HEK293 (cell line): ENCODE measurements around the gene FAM124A.

Experiments
- ZBTB21 ChIP-seq: fragments of 450-650 bp; formaldehyde crosslinking; IDR thresholded peaks from 2 replicates; pipeline ENCODE4 v1.5.1; 2017; ENCODE audit warnings: missing biosample characterization, missing genetic modification characterization
- ZNF2 ChIP-seq: fragments of 450-650 bp; formaldehyde crosslinking; IDR thresholded peaks from 2 replicates; pipeline ENCODE4 v1.5.1; 2016; ENCODE audit warnings: missing biosample characterization, missing genetic modification characterization
- ZNF274 ChIP-seq, 2 experiments: fragments of 200-500 bp in 1 of 2; fragments of 450-650 bp in 1 of 2; sonication (Bioruptor generic) in 1 of 2; formaldehyde crosslinking in 1 of 2; IDR thresholded peaks; 2 replicates each; pipeline versions ENCODE4 v1.5.1 to v1.6.1; 2014 to 2016; ENCODE audit warnings: borderline replicate concordance in 1 of 2, inconsistent platforms in 1 of 2, low read length in 1 of 2, missing biosample characterization in 1 of 2, missing genetic modification characterization in 1 of 2
- ZNF830 ChIP-seq: fragments of 450-650 bp; IDR thresholded peaks from 2 replicates; pipeline ENCODE4 v1.5.0; 2018; ENCODE audit warnings: missing biosample characterization, missing genetic modification characterization, low read depth, mild to moderate bottlenecking, moderate library complexity
- TF ChIP-seq, protein P1 (sequence below): fragments of 450-650 bp; formaldehyde crosslinking; IDR thresholded peaks from 2 replicates; pipeline ENCODE4 v1.5.1; 2016; ENCODE audit warnings: missing biosample characterization, missing genetic modification characterization
- TF ChIP-seq, protein P2 (sequence below): fragments of 450-650 bp; formaldehyde crosslinking; IDR thresholded peaks from 2 replicates; pipeline ENCODE4 v1.5.1; 2016; ENCODE audit warnings: missing biosample characterization, missing genetic modification characterization

DNA sequence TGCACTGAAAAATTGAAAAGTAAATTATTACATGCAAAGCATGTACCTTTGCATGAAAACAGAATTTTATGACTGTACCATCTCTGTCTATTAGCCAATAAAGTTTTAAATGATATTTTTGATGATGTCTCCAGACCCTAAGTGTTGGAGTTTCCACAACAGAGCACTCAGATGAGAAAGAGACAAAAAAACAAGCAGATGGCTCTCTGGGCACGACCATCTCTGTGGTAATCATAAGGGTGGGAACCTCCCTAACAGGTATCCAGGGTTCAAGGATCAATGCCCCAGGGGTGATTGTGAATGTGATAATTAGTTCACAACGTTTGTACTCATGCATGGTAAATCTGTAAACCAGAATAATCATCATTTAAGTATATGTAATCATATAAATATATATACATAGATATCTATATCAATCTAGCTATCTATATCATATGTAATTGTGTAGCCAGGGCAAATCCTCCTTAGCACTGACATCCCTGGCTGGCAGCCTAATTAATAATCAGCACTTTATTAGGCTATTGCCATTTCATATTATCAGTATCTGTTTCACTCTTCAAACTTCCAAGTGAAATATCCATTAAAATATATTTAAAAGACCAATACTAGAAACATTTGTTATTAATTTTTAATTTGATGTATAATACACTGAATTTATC, 41.2 kb upstream of the FAM124A start:
- TF ChIP-seq ZNF2 (tag by site-specific recombination), result no peak
- TF ChIP-seq, protein P1, sequence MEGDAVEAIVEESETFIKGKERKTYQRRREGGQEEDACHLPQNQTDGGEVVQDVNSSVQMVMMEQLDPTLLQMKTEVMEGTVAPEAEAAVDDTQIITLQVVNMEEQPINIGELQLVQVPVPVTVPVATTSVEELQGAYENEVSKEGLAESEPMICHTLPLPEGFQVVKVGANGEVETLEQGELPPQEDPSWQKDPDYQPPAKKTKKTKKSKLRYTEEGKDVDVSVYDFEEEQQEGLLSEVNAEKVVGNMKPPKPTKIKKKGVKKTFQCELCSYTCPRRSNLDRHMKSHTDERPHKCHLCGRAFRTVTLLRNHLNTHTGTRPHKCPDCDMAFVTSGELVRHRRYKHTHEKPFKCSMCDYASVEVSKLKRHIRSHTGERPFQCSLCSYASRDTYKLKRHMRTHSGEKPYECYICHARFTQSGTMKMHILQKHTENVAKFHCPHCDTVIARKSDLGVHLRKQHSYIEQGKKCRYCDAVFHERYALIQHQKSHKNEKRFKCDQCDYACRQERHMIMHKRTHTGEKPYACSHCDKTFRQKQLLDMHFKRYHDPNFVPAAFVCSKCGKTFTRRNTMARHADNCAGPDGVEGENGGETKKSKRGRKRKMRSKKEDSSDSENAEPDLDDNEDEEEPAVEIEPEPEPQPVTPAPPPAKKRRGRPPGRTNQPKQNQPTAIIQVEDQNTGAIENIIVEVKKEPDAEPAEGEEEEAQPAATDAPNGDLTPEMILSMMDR, result no peak
- TF ChIP-seq ZNF274 (IDR thresholded peaks at IDR 0.05; ENCODE audit: low read length), result no peak
- no peak for TF ChIP-seq ZNF274 (tag by site-specific recombination; IDR thresholded peaks at IDR 0.05; ENCODE audit: borderline replicate concordance)
- TF ChIP-seq ZNF830 (tag by site-specific recombination), result no peak
- TF ChIP-seq, protein P2, sequence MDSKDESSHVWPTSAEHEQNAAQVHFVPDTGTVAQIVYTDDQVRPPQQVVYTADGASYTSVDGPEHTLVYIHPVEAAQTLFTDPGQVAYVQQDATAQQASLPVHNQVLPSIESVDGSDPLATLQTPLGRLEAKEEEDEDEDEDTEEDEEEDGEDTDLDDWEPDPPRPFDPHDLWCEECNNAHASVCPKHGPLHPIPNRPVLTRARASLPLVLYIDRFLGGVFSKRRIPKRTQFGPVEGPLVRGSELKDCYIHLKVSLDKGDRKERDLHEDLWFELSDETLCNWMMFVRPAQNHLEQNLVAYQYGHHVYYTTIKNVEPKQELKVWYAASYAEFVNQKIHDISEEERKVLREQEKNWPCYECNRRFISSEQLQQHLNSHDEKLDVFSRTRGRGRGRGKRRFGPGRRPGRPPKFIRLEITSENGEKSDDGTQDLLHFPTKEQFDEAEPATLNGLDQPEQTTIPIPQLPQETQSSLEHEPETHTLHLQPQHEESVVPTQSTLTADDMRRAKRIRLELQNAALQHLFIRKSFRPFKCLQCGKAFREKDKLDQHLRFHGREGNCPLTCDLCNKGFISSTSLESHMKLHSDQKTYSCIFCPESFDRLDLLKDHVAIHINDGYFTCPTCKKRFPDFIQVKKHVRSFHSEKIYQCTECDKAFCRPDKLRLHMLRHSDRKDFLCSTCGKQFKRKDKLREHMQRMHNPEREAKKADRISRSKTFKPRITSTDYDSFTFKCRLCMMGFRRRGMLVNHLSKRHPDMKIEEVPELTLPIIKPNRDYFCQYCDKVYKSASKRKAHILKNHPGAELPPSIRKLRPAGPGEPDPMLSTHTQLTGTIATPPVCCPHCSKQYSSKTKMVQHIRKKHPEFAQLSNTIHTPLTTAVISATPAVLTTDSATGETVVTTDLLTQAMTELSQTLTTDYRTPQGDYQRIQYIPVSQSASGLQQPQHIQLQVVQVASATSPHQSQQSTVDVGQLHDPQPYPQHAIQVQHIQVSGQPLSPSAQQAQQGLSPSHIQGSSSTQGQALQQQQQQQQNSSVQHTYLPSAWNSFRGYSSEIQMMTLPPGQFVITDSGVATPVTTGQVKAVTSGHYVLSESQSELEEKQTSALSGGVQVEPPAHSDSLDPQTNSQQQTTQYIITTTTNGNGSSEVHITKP (tag by site-specific recombination), result no peak
- no peak for TF ChIP-seq ZBTB21 (tag by site-specific recombination)
